Measurements from ENCODE around the gene BABAM2. TPM values are rescaled to one million over a fixed set of nuclear protein-coding genes. Genes with fewer than 3 reads are reported as not detected.

Gene BABAM2
- total and polyA plus RNA-seq, 2 experiments from 2014 or later: 28.8 to 43.6 TPM

GRCh38 chr2:27885234-27885633 lies 5.3 kb upstream of the BABAM2 start:
- Histone ChIP-seq H3K4me3 (no peak overlapping the region), H3K36me3 (replicated peaks; ENCODE audit: insufficient read depth, low read depth) (no peaks in the 10 kb centered on the region), H3K79me2 (peaks cover 17% of the 10 kb centered on the region), H2AFZ (no peak overlapping the region), H3K27ac (no peak overlapping the region), H3K4me2 (no peak overlapping the region), H3K9me3 (ENCODE audit: low read depth) (no peaks in the 10 kb centered on the region), H3K4me1 (ENCODE audit: insufficient read depth) (no peaks in the 10 kb centered on the region), H4K20me1 (ENCODE audit: insufficient read depth, poor library complexity, severe bottlenecking) (no peaks in the 10 kb centered on the region), H3K27me3 (no peaks in the 10 kb centered on the region), H3K9me2 (replicated peaks; ENCODE audit: insufficient read depth) (no peaks in the 10 kb centered on the region)
- TF ChIP-seq EZH2phosphoT487 (IDR thresholded peaks at IDR 0.05; ENCODE audit: low read depth, severe bottlenecking, unreplicated experiment) (no peak), CTCF (IDR thresholded peaks at IDR 0.05; ENCODE audit: poor library complexity) (no peak)
- DNase-seq (ENCODE audit: low spot score): no peak
- WGBS (ENCODE audit: low lambda C conversion rate, missing lambda C conversion rate): 96% methylated on average over 1 of the region's 1 CpG

- H3K36me3 ChIP-seq (replicated peaks; ENCODE audit: insufficient read depth, low read depth): no peaks in the 10 kb centered on the region
- H3K27ac ChIP-seq: no peak overlapping the region
- H3K4me2 ChIP-seq: no peak overlapping the region
- no peaks in the 10 kb centered on the region for H3K9me3 ChIP-seq (ENCODE audit: low read depth)
- no peaks in the 10 kb centered on the region for H3K9me2 ChIP-seq (replicated peaks; ENCODE audit: insufficient read depth)
- peaks cover 17% of the 10 kb centered on the region for H3K79me2 ChIP-seq
- DNase-seq (ENCODE audit: low spot score): no peak
- H3K4me3 ChIP-seq: no peak overlapping the region
- H3K27me3 ChIP-seq: no peaks in the 10 kb centered on the region
- WGBS (ENCODE audit: low lambda C conversion rate, missing lambda C conversion rate): 83% methylated on average over 1 of the region's 1 CpG
- no peaks in the 10 kb centered on the region for H4K20me1 ChIP-seq (ENCODE audit: insufficient read depth, poor library complexity, severe bottlenecking)
- no peak overlapping the region for H2AFZ ChIP-seq
- TF ChIP-seq CTCF (IDR thresholded peaks at IDR 0.05; ENCODE audit: poor library complexity) (no peak), EZH2phosphoT487 (IDR thresholded peaks at IDR 0.05; ENCODE audit: low read depth, severe bottlenecking, unreplicated experiment) (no peak), EZH2 (IDR thresholded peaks at IDR 0.05; ENCODE audit: borderline replicate concordance) (no peak)
- no peaks in the 10 kb centered on the region for H3K4me1 ChIP-seq (ENCODE audit: insufficient read depth)
These were observed 4.9 kb upstream of the BABAM2 start for GRCh38 chr2:27885661-27886060.

GRCh38 chr2:27886322-27886721 lies 4.2 kb upstream of the BABAM2 start:
- TF ChIP-seq CTCF (IDR thresholded peaks at IDR 0.05; ENCODE audit: poor library complexity) (no peak), EZH2phosphoT487 (IDR thresholded peaks at IDR 0.05; ENCODE audit: low read depth, severe bottlenecking, unreplicated experiment) (no peak), EZH2 (IDR thresholded peaks at IDR 0.05; ENCODE audit: borderline replicate concordance) (no peak)
- 87% methylated on average over 6 of the region's 6 CpGs for WGBS (ENCODE audit: low lambda C conversion rate, missing lambda C conversion rate)

GRCh38 chr2:27887111-27887510 lies 3.4 kb upstream of the BABAM2 start:
- no peak for DNase-seq (ENCODE audit: low spot score)

More at GRCh38 chr2:27886322-27886721, 4.2 kb upstream of the BABAM2 start:
- no peaks in the 10 kb centered on the region for H3K9me3 ChIP-seq (ENCODE audit: low read depth)
- no peak overlapping the region for H3K4me2 ChIP-seq
- no peak overlapping the region for H3K27ac ChIP-seq
- no peak overlapping the region for H3K4me3 ChIP-seq
- no peaks in the 10 kb centered on the region for H3K36me3 ChIP-seq (replicated peaks; ENCODE audit: insufficient read depth, low read depth)
- no peak overlapping the region for H2AFZ ChIP-seq
- peaks cover 18% of the 10 kb centered on the region for H3K79me2 ChIP-seq
- H3K27me3 ChIP-seq: no peaks in the 10 kb centered on the region
- no peak for DNase-seq (ENCODE audit: low spot score)
- H4K20me1 ChIP-seq (ENCODE audit: insufficient read depth, poor library complexity, severe bottlenecking): no peaks in the 10 kb centered on the region
- no peaks in the 10 kb centered on the region for H3K9me2 ChIP-seq (replicated peaks; ENCODE audit: insufficient read depth)
- H3K4me1 ChIP-seq (ENCODE audit: insufficient read depth): no peaks in the 10 kb centered on the region

More at GRCh38 chr2:27887111-27887510, 3.4 kb upstream of the BABAM2 start:
- H3K9me3 ChIP-seq (ENCODE audit: low read depth): no peaks in the 10 kb centered on the region
- no peaks in the 10 kb centered on the region for H3K27me3 ChIP-seq
- TF ChIP-seq EZH2phosphoT487 (IDR thresholded peaks at IDR 0.05; ENCODE audit: low read depth, severe bottlenecking, unreplicated experiment) (no peak), EZH2 (IDR thresholded peaks at IDR 0.05; ENCODE audit: borderline replicate concordance) (no peak), CTCF (IDR thresholded peaks at IDR 0.05; ENCODE audit: poor library complexity) (no peak)
- H3K4me3 ChIP-seq: no peak overlapping the region
- no peaks in the 10 kb centered on the region for H3K9me2 ChIP-seq (replicated peaks; ENCODE audit: insufficient read depth)
- H2AFZ ChIP-seq: no peak overlapping the region
- no peaks in the 10 kb centered on the region for H3K4me1 ChIP-seq (ENCODE audit: insufficient read depth)
- WGBS (ENCODE audit: low lambda C conversion rate, missing lambda C conversion rate): 77% methylated on average over 2 of the region's 2 CpGs
- H3K27ac ChIP-seq: peak overlapping the region; percentile 48
- H3K79me2 ChIP-seq: peaks cover 26% of the 10 kb centered on the region
- H3K36me3 ChIP-seq (replicated peaks; ENCODE audit: insufficient read depth, low read depth): no peaks in the 10 kb centered on the region
- no peak overlapping the region for H3K4me2 ChIP-seq
- no peaks in the 10 kb centered on the region for H4K20me1 ChIP-seq (ENCODE audit: insufficient read depth, poor library complexity, severe bottlenecking)

Measured in hepatocyte (in vitro differentiated cells).